HG03039 (cell line): Measurements from ENCODE around the gene PTPN11.
A peak's percentile ranks its signal among the peaks of the same experiment; 100 is the strongest.
"Not testable (repeated sequence)": the region's sequence is repeated elsewhere in the genome, so short reads cannot be mapped to it uniquely, and the experiment has no call there.

Source experiments
- ATAC-seq: cut with Tn5 transposase; IDR thresholded peaks from one replicate; pipeline ENCODE4 v1.9.1; 2021; ENCODE audit warnings: mild to moderate bottlenecking, moderate library complexity; ENCODE audit not compliant: unreplicated experiment

The PTPN11 gene

DNA sequence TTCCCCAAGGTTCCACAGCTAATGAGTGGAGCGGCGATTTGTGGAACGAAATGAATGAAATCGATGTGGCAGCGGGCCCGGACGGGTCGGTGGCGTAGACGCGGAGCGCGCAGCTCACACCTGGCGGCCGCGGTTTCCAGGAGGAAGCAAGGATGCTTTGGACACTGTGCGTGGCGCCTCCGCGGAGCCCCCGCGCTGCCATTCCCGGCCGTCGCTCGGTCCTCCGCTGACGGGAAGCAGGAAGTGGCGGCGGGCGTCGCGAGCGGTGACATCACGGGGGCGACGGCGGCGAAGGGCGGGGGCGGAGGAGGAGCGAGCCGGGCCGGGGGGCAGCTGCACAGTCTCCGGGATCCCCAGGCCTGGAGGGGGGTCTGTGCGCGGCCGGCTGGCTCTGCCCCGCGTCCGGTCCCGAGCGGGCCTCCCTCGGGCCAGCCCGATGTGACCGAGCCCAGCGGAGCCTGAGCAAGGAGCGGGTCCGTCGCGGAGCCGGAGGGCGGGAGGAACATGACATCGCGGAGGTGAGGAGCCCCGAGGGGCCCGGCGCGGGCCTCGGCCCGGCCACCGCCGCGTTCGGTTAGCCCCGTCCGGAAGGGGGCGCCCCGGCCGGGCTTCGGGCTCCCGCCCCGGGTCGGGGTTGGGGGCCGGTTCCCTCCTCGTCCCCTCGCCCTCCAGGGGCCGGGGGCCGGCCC, at the start of gene PTPN11:
PTPN11 (plus strand) TSS at position 340 of the 689 bp plus-strand sequence; CDS start at position 505, 165 bp downstream.
- ATAC-seq: peak; percentile 60

DNA sequence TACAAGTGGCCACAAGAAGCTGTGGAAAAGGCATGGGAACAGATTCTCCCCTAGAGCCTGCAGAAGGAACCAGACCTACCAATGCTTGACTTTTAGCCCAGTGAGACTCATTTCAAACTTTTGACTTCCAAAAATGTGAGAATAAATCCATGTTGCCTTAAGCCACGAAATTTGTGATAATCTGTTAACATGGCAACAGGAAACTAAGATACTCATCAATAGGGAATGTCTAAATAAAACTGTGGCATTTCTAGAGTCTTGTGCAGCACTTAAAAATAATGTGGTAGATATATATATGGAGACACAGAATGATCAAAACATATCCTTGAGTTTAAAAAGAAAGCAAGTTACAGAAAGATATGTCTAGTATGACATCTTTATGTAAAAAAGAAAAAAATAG, 48.5 kb upstream of the PTPN11 start:
- no peak for ATAC-seq

DNA sequence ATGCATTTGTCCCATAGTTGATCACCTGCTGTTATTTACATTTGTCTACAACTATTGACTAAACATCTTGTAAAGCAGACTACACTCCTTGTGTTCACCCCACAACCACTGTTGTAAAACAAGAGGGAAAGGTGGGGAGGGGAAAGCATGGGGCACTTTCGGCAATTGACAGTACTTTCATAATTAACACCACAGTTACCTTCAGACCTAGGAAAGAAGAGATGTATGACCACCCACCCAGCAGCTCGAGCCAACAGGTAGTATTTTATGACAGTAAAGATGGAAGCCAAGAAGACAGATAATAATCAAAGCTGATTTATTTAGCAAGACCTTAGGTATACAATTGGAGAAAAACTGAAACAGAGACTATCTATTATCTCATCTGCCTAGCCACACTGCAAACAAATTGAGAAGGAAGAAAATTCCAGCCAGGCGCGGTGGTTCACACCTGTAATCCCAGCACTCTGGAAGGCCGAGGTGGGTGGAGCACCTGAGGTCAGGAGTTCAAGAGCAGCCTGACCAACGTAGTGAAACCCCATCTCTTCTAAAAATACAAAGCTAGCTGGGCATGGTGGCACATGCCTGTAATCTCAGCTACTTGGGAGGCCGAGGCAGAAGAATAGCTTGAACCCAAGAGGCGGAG, 47.8 kb upstream of the PTPN11 start:
- no peak for ATAC-seq

DNA sequence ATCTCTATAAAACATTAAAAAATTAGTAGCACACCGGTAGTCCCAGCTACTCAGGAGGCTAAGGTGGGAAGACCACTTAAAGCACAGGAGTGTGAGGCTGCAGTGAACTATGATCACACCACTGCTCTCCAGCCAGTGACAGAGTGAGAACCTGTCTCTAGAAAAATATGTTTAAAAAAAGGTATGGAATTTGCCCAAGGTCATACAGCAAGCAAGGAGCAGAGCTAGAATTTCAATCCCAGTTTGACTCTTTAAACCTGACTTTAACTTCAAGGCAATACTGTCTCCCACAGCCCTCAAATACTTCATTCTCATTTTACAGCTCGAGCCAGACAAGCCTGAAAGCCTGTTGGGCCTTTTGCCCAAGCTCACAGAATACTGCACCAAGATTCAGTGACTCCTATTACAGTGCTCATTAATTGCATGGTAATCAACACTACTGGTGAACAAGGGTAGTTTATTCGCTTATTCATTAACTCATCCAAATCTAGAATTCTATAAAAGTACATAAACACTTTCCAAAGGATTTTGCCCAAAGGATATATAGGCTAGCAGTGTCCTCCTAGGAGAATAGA, 44.5 kb upstream of the PTPN11 start:
- no peak for ATAC-seq

DNA sequence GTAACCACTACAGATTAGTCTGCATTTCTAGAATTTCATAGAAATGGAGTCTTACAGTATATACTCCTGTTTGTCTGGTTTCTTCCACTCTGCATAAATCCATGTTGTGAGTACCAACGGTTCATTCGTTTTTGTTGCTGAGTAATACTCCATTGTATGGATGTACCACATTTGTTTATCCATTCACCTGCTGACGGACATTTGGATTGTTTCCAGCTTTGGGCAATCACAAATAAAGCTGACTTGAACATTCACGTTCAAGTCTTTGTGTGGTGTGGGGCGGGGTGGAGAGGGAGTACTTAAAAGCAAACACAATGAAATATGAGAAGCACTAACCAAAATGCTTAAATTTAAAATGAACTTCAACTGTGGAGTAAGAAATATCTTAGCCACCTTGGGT, 43.6 kb upstream of the PTPN11 start:
- ATAC-seq: no peak

DNA sequence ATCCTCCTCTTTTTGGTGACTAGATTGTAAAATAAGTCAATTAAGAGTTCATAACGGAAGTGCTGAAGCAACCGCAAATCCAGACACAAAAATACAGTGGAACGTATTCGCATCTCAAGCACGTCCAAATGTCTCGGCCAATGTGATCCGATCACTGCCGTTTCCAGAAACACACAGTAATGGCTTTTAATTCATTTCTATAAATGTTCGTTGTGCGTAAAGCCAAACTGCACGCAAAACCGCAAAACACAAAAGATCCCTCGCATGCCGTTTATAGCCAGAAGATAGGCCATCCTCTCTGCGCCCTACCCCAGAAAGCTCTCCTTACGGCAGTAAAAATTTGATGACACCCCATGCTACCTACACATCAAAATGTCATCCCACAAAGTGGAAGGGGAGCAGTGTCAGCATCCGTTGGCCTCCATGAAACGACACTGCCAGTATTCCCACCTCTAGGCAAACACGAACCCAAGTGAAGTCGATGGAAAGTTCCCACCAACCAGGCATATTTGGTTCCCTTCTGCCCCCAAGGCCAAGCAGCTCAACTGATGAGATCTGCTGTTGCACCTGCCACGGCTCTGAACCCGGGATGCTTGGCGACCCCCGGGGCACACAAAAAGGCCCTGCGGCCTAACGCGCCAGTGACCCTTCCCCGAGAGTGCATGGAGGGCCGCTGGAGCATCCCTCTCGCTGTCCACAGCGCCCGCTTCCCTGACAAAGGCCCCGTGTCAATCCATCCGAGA, 37.9 kb upstream of the PTPN11 start:
- ATAC-seq: no peak

DNA sequence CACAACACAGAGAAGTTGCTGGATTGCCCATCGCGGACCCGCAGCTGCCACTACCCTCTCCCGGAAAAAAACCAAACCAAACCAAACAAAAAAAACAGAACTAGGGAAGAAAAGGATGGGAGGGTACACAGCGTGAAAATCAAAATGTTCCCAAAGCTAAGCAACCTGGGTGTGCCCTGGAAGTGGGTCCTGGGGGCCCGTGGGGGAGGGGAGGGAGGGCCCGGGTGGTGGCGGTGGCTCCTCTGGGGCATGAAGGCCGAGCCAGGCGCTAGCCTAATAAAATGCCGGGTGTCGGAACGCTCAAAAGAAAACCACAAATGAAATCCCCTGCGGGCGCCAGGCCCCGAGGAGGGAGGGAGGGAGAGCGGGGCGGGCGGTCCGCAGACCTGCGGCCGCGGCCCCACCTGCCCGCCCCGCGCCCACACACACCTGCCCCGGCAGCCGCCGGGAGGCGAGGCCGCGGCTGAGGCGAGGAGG, 37.3 kb upstream of the PTPN11 start:
- peak; percentile 34 for ATAC-seq

DNA sequence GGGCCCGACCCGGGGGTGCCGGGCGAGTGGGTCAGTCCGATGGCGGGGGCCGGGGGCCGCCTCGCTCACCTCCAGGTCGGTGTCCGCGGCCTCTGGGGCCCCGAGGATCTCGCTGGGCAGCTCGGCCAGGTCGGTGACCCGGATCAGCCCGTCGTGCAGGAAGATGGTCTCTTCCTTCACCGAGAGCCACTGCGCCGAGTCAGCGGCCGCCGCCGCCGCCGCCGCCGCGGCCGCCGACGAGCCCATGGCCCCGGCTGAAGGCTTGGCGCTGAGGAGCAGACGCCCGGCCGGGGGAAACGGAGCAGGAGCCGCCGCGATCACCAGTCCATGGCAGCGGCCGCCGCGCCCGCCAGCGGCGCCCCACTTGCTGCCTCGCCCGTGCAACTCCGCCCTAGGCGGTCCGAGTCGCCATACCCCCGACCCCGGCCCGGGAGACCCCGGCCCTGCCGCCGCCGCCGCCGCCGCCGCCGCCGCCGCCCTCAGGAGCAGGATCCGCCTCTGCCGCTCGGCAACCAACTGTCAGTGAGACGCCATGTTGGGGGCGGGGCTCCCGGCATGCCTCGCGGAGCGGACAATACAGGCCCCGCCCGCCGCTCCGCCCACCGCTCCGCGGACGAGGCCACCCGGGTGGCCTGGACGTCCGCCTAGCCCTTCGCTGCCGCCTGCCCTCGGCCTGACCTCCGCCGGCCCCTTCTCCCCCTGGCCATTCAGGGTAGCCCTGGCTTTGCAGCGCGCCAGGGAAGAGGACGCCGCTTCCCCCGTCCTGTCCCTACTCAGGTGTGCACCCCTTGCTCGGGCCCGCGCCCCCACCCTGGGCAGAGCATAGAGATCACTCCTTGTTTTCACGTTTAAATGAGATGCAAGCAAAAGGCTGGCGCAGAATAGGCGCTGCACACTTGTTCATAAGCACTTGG, 36.6 kb upstream of the PTPN11 start, which contains the start of gene HECTD4:
HECTD4 (minus strand) TSS at position 549 of the 914 bp plus-strand sequence; CDS start at position 246, 303 bp downstream.
- peak; percentile 86 for ATAC-seq

DNA sequence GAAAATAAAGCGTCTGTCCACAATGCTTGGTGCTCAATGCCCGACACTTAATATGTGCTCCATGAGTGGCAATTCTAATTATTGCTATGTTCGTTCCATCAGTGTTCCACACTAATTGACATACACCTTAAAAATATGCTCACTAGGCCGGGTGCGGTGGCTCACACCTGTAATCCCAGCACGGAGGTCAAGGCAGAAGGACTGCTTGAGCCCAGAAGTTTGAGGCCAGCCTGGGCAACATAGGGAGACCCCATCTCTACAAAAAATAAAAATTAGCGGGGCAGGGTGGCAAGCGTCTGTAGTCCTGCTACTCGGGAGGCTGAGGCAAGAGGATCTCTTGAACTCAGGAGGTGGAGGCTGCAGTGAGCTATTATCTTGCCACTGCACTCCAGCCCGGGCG, 35.9 kb upstream of the PTPN11 start:
- no peak for ATAC-seq

DNA sequence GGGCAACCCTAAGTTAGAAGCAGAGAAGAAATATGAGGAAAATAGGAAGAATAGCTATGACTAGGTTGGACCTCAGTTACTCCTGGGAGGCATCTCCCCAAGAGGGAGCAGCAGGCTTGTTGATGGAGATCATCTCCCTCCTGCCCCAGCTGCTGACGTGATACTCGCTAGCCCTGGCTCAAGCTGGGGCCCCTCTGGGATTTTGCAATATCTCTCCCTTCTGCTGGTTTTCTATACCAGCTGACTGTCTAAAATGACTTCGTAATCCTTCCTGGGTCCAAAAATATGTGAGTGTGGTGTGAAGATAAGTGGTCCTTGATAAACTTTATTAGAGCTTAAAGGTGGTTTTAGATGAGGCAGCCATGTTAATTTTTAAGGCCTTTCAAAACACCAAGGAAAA, 32.0 kb upstream of the PTPN11 start:
- ATAC-seq: no peak

DNA sequence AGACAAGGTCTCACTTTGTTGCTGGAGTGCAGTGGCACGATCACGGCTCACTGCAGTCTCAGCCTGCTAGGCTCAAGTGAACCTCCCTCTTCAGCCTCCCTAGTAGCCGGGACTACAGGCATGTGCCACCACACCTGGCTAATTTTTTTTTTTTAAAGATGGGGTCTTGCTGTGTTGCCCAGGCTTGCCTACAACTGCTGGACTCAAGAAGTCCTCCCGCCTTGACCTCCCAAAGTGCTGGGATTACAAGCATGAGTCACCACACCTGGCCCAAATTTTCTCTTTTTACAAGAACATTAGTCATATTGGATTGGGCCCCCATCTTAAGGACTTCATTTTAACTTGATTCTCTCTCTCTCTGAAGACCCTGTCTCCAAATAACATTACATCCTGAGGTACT, 29.5 kb upstream of the PTPN11 start:
- no peak for ATAC-seq

DNA sequence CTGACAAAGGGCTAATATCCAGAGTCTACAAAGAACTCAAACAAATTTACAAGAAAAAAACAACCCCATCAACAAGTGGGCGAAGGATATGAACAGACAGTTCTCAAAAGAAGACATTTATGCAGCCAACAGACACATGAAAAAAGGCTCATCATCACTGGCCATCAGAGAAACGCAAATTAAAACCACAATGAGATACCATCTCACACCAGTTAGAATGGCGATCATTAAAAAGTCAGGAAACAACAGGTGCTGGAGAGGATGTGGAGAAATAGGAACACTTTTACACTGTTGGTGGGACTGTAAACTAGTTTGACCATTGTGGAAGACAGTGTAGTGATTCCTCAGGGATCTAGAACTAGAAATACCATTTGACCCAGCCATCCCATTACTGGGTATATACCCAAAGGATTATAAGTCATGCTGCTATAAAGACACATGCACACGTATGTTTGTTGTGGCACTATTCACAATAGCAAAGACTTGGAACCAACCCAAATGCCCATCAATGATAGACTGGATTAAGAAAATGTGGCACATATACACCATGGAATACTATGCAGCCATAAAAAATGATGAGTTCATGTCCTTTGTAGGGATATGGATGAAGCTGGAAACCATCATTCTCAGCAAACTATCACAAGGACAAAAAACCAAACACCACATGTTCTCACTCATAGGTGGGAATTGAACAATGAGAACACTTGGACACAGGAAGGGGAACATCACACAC, 28.7 kb upstream of the PTPN11 start:
- not testable (repeated sequence) for ATAC-seq

DNA sequence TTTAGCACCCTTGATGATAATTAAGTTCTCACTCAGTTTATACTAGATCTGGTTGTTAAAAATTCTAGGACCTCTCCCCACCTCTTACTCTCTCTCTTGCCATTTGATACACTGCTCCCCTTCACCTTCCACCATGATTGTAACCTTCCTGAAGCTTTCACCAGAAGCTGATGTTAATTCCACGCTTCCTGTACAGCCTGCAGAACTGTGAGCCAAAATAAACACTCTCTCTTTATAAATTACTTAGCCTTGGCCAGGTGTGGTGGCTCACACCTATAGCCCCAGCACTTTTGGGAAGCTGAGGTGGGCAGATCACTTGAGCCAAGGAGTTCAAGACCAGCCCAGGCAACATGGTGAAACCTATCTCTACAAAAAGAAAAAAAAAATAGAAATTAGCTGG, 25.4 kb upstream of the PTPN11 start:
- no peak for ATAC-seq

DNA sequence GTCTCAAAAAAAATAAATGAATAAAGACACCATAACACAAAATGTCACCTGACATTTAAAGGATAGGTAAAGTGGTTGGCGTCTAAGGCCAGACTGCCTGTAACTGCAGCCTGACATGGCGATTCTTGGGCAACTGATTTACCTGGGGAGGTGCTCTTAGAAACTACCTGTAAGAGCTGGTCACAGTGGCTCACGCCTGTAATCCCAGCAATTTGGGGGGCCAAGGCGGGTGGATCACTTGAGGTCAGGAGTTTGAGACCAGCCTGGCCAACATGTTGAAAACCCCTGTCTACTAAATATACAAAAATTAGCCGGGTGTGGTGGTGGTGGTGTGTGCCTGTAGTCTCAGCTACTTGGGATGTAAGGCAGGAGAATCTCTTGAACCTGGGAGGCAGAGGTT, 17.7 kb upstream of the PTPN11 start:
- no peak for ATAC-seq

DNA sequence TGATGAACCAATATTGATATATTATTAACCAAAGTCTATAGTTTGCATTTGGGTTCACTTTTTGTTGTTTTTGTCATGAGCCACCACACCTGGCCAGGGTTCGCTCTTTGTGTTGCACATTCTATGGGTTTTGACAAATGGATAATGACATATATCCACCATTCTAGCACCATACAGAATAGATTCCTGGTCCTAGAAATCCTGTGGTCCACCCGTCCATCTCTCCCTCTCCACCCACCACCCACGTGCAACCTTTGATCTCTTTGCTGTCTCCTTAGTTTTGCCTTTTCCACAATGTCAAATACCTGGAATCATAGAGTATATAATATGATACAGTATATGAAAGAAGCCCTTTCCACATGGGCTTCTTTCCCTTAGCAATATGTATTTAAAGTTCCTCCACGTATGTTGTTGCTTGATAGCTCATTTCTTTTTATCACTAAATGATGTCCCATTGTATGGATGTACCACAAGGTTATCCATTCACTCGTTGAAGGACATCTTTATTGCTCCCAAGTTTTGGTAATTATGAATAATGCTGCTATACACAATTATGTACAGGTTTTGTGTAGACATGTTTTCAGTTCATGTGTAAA, 16.7 kb upstream of the PTPN11 start:
- no peak for ATAC-seq

DNA sequence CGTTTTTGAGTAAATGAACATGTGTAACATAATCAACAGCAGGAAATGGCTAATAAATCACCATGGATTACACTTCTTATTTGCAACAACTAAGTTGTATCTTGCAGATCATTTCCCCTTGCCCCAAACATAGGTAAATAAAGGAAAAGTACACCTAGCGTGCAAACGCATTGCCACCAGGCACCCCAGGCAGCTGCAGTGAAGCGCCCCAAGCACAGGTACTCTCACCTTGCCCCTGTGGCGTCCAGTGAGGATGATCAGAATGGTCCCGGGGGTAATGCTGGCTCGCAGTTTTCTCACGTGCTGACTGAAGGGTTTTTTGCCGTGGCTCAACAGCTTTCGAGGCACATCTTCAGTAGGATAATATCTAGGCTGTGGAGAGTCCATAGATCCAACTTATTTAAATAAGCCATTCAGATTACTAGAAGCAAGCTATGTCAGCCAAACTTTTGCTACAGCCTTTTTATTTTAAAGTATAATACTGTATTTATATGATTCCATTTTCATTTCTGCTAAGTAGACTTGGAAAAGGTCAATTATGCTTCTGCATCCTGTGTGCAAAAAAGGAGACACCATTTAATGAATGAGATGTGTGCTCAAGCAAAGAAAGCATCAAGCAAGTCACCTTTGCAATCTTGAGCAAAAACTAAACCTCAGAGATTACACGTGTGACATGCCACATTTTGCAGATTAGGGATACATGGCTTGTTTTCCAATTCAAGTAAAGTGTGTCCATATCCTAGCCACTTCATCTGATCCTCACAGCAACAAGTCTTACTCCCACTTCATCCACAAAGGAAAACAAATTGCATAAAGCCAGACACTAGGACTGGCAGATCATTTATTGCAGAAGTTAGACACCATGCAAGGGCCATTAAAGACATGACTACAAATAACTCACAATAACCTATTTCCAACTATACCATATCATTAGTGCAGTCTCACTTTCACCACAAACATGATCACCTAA, 11.9 kb upstream of the PTPN11 start:
- ATAC-seq: no peak

DNA sequence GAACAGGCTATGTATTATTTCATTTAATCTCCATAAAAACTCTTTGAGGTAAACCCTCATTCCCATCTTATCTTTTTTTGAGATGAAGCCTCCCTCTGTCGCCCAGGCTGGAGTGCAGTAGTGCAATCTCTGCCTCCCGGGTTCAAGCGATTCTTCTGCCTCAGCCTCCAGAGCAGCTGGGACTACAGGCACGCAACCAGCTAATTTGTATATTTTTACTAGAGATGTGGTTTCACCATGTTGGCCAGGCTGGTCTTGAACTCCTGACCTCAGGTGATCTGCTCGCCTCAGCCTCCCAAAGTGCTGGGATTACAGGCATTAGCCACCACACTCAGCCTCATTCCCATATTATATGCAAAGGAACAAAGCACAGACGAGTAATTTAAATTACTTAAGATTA, 11.1 kb upstream of the PTPN11 start:
- ATAC-seq: not testable (repeated sequence)

DNA sequence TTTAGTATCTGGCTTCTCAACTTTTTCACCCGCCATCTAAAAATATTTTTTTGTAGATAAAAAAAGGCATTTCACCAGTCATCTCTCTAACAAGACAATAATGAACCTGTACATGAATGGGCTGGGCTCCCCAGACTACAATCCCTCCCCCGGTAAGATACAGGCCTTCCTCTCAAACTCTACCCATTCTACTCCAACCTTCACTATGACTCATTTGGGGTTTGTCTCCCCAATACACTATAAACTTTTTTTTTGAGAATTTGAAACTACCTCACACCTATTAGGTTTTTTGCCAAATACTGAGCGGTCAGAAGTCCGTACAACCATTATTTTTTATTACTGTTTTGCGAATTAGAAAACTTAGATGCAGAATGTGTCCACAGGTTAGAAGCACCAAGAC, 10.1 kb upstream of the PTPN11 start:
- no peak for ATAC-seq
